Measurements from ENCODE around the gene NMNAT2.

NMNAT2 gene

DNA sequence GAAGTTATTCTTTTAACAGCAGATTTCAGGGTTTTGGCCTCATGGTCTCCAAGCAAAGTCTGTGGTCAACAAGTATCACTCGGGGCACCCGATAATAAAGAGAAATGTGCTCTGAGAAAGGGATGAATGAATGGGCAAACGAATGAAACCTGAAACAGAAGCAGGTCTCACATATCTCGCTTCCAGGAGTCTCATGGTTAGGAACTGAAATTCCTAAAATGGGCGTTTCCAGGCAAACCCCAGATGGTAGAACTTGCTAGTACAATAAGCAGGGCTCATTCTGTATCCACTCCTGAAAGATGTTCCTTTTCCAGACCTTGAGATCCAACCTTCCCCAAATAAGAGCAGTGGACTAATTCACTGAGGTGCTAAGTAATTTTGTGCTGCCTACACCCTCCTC is 144.9 kb downstream of the NMNAT2 start:
- no peaks in the 10 kb centered on the region for H3K36me3 ChIP-seq
- H3K27ac ChIP-seq = no peak overlapping the region
- no peak overlapping the region for H3K9ac ChIP-seq
- H3K27me3 ChIP-seq = no peaks in the 10 kb centered on the region
- H3K4me2 ChIP-seq = no peak overlapping the region
- H4K20me1 ChIP-seq = no peaks in the 10 kb centered on the region
- TF ChIP-seq Cebpa-rat (IDR thresholded peaks at IDR 0.05) = no peak
- H3K4me1 ChIP-seq = peaks cover 12 to 21% (median 20%) of the 10 kb centered on the region in 10 experiments
- H3K9me3 ChIP-seq (replicated peaks in 1 of 11) = no peaks in the 10 kb centered on the region
- no peak overlapping the region for H3K4me3 ChIP-seq

DNA sequence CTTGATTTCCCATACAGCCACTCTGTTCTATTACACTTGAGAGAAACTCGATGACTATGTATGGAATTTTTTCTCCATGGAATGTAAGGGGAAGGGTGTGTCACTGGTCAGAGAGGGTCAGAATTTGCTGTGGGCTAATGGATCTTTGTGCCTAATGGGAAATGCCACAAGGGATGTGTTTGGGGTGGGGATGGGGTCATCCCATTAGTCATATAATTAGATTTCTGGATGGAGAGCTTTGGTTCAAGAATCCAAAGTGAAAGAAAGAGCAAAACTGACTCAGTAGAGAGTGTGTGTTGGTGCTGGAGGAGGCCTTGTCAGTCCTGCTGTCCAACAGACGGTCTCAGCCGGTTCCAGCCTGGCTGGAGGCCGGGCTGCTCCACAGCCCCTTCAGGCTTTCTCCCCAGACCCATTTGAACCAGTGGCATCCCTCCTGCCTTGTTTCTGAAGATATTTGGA is 145.8 kb downstream of the NMNAT2 start:
- TF ChIP-seq Cebpa-rat (IDR thresholded peaks at IDR 0.05) = no peak
- Histone ChIP-seq H3K4me1 (peaks cover 10 to 25% (median 21%) of the 10 kb centered on the region in 10 experiments), H3K27ac (no peak overlapping the region), H3K9ac (no peak overlapping the region), H3K36me3 (no peaks in the 10 kb centered on the region), H3K27me3 (no peaks in the 10 kb centered on the region), H3K4me3 (no peak overlapping the region), H4K20me1 (no peaks in the 10 kb centered on the region), H3K4me2 (no peak overlapping the region), H3K9me3 (replicated peaks in 1 of 11) (no peaks in the 10 kb centered on the region)

DNA sequence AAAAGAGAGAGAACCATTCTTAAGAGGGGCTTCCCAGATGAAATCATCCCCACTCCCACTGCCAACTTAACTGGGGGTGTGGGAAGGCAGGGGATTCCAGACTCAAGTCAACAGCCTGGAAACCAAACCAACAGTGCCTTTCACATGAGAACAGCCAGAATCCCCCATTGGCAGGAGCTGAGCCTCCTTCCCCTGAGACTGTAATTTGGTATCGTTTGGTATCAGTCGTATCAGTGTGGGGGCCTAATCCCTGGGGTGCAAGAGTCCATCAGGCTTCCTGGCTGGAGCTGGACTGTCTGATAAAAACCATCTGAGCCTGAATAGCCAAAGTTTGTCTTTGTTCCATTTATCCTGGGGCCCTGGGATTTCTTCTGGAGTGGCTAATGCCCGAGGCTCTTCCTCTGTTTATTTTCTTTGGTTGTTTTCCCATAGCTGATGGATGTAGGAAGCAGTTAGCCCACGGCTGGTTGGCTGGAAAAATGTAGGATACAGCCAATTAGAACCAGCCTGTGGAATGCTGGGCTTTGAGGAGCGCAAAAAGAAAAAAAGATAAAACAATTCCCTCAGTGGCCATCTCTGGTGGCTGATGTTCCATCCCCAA is 147.5 kb downstream of the NMNAT2 start:
- H3K4me1 ChIP-seq = peaks cover 5 to 13% (median 10%) of the 10 kb centered on the region in 10 experiments; a peak in 19 of 20 replicates
- H3K36me3 ChIP-seq = no peaks in the 10 kb centered on the region
- no peak overlapping the region for H3K4me2 ChIP-seq
- H3K9me3 ChIP-seq (replicated peaks in 1 of 11) = no peaks in the 10 kb centered on the region
- H3K27ac ChIP-seq = no peak overlapping the region
- TF ChIP-seq Cebpa-rat (IDR thresholded peaks at IDR 0.05) = no peak
- no peaks in the 10 kb centered on the region for H4K20me1 ChIP-seq
- no peak overlapping the region for H3K9ac ChIP-seq
- H3K4me3 ChIP-seq = no peak overlapping the region
- H3K27me3 ChIP-seq = no peaks in the 10 kb centered on the region

DNA sequence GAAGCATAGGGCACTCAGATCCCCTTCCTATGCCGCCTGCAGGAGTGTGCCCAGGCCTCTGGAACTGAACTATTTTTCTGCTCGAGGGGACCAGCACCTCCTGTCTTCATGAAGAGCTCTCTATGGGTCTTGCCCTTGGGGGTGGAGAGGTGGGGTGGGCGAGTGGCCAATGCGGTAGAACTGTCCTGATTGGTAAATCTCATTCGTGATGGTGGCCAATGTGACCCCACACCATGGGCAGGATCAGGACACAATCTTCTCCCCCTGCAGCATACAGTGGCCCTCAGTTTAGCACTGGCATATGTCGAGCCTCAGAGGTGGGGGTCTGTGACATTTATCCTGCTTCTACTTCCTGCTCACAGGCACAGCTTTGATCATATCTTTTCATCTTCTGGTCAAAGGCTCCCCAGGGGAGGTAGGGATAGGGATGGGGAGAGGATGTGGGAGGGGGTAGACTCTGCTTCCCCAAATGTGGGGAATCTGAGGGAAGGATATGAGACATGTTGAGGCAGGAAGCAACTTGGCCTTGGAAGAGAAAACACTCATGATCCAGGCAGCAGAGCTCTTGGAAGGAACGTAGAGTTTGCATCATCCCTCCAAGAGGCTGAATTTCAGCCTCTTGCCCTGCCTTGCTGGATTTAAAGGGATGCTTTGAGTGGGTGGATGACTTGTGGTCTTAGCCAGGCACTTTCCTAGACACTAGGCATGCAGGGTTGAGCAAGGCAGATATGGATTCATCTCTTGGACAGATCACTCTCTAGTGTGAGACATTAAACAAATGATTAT is 150.3 kb downstream of the NMNAT2 start:
- Histone ChIP-seq H3K27ac (no peak overlapping the region), H3K27me3 (no peaks in the 10 kb centered on the region), H3K4me3 (no peak overlapping the region), H4K20me1 (no peaks in the 10 kb centered on the region), H3K36me3 (no peaks in the 10 kb centered on the region), H3K4me2 (peak overlapping the region; percentile 11 to 67 (median 47); a peak in 20 of 22 replicates), H3K9ac (no peak overlapping the region), H3K4me1 (peaks cover 5 to 13% (median 11%) of the 10 kb centered on the region in 10 experiments; a peak in 19 of 20 replicates), H3K9me3 (replicated peaks in 1 of 11) (no peaks in the 10 kb centered on the region)
- no peak for TF ChIP-seq Cebpa-rat (IDR thresholded peaks at IDR 0.05)

DNA sequence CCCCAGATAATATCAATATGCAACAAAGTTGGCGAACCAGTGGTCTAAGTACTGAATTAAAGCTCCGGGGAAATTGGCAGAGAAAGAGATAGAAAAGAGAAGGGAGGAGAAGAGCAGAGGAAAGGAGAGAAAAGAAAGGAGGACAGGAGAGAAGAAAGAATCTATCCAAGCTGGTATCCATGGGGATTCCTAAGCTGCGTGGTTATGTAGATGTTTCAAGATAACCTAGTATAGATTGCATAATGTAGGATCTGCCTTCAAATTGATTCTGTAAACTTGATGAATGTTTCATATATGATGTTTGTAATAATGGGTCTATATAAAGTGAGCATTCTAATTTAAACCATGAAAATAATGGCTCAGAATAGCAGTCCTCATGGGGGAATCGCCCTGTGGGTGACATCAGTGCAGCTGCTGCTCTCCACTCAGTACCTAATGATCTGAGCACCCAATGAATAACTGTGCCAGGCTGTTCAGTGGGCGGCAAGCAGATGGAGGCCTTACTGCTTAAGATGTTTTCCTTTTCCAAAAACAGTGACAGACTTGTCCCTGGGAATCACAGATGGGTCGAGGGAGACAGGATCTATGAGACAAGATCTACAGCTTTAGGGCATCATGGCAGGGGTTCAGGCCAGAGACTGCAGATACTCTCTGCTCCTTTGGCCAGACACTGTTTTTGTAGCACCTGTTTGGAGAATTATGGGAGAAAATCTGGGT is 154.1 kb downstream of the NMNAT2 start:
- no peak overlapping the region for H3K9ac ChIP-seq
- H3K4me3 ChIP-seq = no peak overlapping the region
- no peak overlapping the region for H3K4me2 ChIP-seq
- H3K36me3 ChIP-seq = no peaks in the 10 kb centered on the region
- peaks cover 5 to 16% (median 11%) of the 10 kb centered on the region in 10 experiments; a peak in 19 of 20 replicates for H3K4me1 ChIP-seq
- TF ChIP-seq Cebpa-rat (IDR thresholded peaks at IDR 0.05) = no peak
- H3K27ac ChIP-seq = no peak overlapping the region
- H3K9me3 ChIP-seq (replicated peaks in 1 of 11) = no peaks in the 10 kb centered on the region
- no peaks in the 10 kb centered on the region for H4K20me1 ChIP-seq
- H3K27me3 ChIP-seq = no peaks in the 10 kb centered on the region

DNA sequence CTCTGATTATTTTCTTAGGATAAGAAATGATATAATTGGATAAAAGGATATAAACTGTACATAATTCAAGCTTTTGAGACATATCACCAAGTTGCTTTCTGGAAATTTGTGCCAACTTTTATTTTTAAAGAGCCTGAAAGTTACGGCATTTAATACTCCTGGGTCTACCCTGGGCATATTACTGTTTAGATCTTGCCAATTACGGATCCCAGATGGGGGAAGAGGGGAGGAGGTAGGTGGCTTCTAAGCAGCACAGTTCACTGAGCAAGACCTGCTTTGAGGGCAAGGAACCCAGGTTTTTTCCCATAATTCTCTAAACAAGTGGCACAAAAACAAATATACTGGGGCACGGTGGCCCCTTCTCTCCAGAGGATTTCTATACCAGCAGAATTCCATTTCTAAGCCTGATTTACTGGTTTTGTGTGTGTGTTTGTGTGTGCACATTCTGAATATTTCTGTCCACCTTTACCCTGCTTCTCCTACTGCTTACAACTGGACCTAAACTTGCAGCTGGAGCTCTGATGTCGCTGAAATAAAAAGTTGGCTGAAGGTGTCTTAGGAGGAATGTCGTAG is 155.5 kb downstream of the NMNAT2 start:
- peak overlapping the region in 4 of 11 experiments; percentile 4 to 30 (median 24); a peak in 3 of 22 replicates for H3K4me2 ChIP-seq
- H3K9me3 ChIP-seq (replicated peaks in 1 of 11) = no peaks in the 10 kb centered on the region
- no peak overlapping the region for H3K9ac ChIP-seq
- TF ChIP-seq Cebpa-rat (IDR thresholded peaks at IDR 0.05) = no peak
- no peaks in the 10 kb centered on the region for H3K27me3 ChIP-seq
- no peaks in the 10 kb centered on the region for H4K20me1 ChIP-seq
- H3K36me3 ChIP-seq = no peaks in the 10 kb centered on the region
- H3K4me3 ChIP-seq = no peak overlapping the region
- H3K4me1 ChIP-seq = peaks cover under 1 to 10% (median 4%) of the 10 kb centered on the region in 10 experiments; a peak in 16 of 20 replicates
- H3K27ac ChIP-seq = no peak overlapping the region

DNA sequence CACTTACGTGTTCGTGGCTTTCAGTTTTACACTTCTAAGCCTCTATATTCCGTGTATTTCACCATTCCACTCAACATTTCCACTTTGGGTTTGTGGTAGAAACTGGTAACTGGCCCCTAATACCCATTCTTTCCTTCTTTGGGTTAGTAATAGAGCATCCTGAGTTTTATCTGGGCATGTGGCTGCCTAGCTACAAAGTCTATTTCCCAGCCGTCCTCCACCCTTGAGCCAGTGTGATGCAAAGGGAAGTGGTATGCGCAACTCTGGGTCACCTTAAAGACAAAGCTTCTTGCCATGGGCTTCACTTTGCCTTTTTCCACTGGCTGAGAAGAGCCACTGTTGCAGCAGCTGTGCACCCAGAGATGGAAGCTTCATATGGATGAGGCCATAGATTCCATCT is 158.3 kb downstream of the NMNAT2 start:
- H3K4me1 ChIP-seq = peaks cover 0 to 8% (median 0%) of the 10 kb centered on the region in 10 experiments; a peak in 4 of 20 replicates
- H3K36me3 ChIP-seq = no peaks in the 10 kb centered on the region
- H3K9me3 ChIP-seq (replicated peaks in 1 of 11) = peaks cover 8 to 14% (median 12%) of the 10 kb centered on the region in 11 experiments; a peak in 19 of 22 replicates
- H4K20me1 ChIP-seq = no peaks in the 10 kb centered on the region
- H3K4me3 ChIP-seq = no peak overlapping the region
- H3K4me2 ChIP-seq = no peak overlapping the region
- H3K27ac ChIP-seq = no peak overlapping the region
- no peak for TF ChIP-seq Cebpa-rat (IDR thresholded peaks at IDR 0.05)
- no peak overlapping the region for H3K9ac ChIP-seq
- H3K27me3 ChIP-seq = no peaks in the 10 kb centered on the region

DNA sequence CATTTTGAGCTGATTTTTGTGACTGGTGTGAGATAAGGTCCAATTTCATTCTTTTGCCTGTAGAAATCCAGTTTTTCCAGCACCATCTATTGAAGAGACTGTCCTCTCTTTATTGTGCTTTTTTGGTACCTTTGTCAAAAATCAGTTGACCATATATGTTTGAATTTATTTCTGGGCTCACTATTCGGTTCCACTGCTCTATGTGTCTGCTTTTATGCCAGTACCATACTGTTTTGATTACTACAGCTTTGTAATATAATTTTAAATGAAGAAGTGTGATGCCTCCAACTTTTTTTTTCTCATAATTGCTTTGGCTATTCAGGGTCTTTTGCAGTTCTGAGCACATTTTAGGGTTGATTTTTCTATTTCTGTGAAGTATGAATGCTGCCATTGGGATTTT is 163.1 kb downstream of the NMNAT2 start:
- Histone ChIP-seq H3K4me2 (no peak overlapping the region), H4K20me1 (no peaks in the 10 kb centered on the region), H3K4me1 (no peaks in the 10 kb centered on the region), H3K9me3 (replicated peaks in 1 of 11) (peaks cover 13 to 23% (median 19%) of the 10 kb centered on the region in 11 experiments; a peak in 19 of 22 replicates), H3K27me3 (no peaks in the 10 kb centered on the region), H3K27ac (no peak overlapping the region), H3K9ac (no peak overlapping the region), H3K36me3 (no peaks in the 10 kb centered on the region), H3K4me3 (no peak overlapping the region; a peak in 1 of 20 replicates)
- TF ChIP-seq Cebpa-rat (IDR thresholded peaks at IDR 0.05) = no peak

DNA sequence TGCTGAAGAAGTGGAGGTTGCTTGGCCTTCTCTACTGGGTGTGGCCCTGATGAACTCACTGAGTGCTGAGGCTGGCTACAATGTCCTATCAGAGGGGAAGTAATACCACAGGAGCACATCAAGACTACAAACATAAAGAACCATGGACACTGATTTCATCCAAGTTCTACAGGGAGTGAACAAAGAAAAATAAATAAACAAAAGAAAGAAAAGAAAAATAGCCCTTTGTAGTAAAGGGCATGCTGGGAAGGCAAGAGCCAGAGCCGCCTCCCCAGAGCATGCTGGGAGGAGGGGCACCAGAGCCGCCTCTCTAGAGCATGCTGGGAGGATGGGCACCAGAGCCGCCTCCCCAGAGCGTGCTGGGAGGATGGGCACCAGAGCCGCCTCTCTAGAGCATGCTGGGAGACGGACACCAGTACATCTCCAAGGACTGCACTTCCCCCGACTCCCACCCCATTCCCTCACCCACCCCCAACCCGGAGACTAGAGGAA is 166.2 kb downstream of the NMNAT2 start:
- H3K4me1 ChIP-seq = no peaks in the 10 kb centered on the region
- H3K27ac ChIP-seq = no peak overlapping the region
- no peak overlapping the region for H3K4me3 ChIP-seq
- H3K27me3 ChIP-seq = no peaks in the 10 kb centered on the region
- no peak overlapping the region for H3K4me2 ChIP-seq
- no peaks in the 10 kb centered on the region for H3K36me3 ChIP-seq
- no peak for TF ChIP-seq Cebpa-rat (IDR thresholded peaks at IDR 0.05)
- no peak overlapping the region for H3K9ac ChIP-seq
- no peaks in the 10 kb centered on the region for H4K20me1 ChIP-seq
- peaks cover 13 to 23% (median 19%) of the 10 kb centered on the region in 11 experiments; a peak in 19 of 22 replicates for H3K9me3 ChIP-seq (replicated peaks in 1 of 11)

All from BLaER1 treated with 17β-estradiol and CSF1 and Interleukin-3, amounts not matched to agents 10 nM and 100 nM (cell line).